ENCODE measurements around the gene OBP2B. TPM values are rescaled to one million over a fixed set of nuclear protein-coding genes. Genes with fewer than 3 reads are reported as not detected.

The OBP2B gene
- total RNA-seq, 1 donor from 2014 or later, result not detected

DNA sequence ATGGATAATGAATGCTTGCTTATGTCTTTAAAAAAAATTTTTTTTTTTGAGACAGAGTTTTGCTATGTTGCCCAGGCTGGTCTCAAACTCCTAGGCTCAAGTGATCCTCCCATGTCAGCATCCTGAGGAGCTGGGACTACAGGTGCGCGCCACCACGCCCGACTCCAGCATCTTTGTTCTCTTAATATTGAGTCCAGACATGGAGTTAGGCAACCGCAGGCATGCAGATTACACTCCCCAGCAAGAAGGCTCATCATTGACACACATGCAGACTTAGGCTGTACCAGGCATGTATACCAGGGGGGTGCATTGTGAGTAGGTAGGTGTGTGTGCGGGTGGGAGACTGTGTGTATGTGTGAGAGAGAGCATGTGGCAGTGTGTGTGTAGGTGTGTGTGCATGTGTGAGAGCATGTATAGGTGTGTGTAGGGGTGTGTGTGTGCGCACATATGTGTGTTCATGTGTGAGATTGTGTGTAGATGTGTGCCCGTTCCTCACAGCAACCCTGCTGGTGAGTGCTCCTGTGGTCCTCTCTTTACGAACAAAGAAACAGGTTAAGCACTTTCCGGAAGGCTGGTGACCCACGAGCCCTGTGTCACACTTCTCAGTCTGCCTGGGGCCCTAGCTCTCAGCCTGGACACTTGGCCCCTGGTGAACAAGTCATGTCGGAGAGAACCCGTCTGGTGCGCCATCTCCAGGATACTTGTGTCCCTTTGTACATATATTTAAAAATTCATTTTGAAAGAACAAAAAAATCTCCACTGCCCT, 6.2 kb downstream of the OBP2B start:
- intact Hi-C loops (cut with micrococcal nuclease), result no loop called here

DNA sequence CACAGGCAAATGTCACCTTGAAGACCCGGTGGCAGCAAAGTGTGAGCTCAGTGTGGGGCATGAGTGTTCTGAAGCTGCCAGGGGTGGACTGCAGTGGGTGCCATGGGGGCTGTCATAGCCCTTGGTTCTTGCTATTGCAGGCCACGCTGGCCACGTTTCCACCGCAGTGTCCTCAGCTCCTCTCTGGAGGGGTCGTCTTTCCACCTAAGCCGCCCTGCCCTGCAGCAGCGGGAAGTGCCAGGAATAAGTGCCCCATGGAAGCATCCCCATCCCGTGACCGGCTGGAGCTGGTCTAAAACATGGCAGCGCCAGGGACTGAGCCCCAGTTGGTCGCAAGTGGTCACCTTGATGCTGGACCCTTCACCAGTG, 6.9 kb downstream of the OBP2B start:
- intact Hi-C loops (cut with micrococcal nuclease), result no loop called here

DNA sequence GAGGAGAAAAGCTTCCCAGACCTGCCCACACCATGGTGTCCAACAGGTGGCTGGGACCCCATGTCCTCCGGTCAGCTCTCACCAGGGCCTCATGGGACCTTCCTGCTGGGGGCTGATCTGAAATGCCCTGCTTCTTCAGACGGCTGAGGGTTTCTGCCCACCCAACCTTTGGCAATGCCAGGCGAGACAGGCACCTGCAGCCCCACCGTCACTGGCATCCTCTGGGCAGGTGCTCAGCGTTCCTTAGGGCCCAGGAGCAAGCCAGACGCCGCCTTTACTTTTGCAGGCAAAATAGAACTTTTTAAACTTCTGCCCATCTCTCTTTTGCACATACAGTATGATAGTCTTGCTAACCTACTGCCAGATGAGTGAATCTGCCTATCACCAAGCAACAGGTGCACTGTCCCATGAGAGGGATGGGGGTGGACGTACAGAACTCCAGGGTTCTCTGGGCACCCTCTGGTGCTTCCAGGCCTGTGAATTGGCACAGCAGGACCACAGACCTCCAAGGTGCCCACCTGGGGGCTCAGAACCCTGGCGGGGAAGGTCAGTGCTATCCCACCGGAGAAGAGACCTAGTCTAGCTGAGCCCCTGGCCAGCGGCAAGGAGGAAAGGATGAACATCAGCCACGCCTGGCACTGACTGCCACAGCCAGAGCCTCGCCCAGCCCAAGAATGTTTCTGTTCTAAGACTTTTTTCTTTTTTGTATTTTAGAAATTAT, 7.5 kb downstream of the OBP2B start:
- intact Hi-C loops (cut with micrococcal nuclease), result no loop called here

GRCh38 chr9:133200631-133201030, 8.4 kb downstream of the OBP2B start:
- intact Hi-C loops (cut with micrococcal nuclease), result no loop called here

GRCh38 chr9:133199648-133200321, 9.3 kb downstream of the OBP2B start:
- intact Hi-C loops (cut with micrococcal nuclease), result no loop called here

GRCh38 chr9:133195029-133195428, 14.0 kb downstream of the OBP2B start:
- intact Hi-C loops (cut with micrococcal nuclease), result no loop called here

DNA sequence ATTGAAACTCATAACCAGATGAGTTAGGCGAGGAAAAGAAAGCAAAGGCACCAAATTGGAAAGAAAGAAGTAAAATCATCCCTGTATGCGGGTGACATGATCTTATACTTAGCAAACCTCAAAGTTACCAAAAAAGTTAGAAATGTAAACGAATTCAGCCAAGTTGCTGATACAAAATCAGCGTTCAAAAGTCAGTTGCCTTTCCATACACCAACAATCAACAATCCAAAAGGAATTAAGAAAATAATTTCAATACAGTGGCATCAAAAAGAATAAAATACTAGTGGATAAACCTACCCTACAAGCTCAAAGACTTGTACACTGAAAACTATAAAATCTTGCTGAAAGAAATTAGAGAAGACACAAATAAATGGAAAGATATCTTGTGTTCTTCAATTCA, 14.5 kb downstream of the OBP2B start:
- intact Hi-C loops (cut with micrococcal nuclease), result no loop called here

GRCh38 chr9:133191989-133192388, 17.1 kb downstream of the OBP2B start:
- intact Hi-C loops (cut with micrococcal nuclease), result no loop called here

DNA sequence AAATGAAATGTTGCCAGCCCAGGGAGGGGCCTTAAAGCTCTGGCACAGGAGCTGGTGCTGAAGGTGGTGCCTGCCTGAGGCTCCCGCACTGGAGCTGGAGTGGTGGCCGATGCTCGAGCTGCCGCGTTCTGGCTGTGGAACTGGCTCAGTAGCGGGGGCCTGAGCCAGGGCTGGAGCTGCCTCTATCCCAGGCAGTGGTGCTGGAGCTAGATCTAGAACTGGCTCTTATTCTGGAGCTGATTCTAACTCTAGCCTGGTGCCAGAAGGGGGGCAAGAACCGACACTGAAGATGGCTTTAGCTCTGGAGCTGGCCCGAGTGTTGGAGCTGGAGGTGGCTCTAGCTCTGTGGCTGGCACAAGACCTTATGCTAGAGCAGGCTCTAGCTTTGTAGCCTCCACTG, 19.2 kb downstream of the OBP2B start:
- intact Hi-C loops (cut with micrococcal nuclease), result loop anchor here (10.0 kb wide), 2 partner anchors 85 to 185 kb away; partner anchors contain the start of genes ABO, STKLD1 and SURF4

DNA sequence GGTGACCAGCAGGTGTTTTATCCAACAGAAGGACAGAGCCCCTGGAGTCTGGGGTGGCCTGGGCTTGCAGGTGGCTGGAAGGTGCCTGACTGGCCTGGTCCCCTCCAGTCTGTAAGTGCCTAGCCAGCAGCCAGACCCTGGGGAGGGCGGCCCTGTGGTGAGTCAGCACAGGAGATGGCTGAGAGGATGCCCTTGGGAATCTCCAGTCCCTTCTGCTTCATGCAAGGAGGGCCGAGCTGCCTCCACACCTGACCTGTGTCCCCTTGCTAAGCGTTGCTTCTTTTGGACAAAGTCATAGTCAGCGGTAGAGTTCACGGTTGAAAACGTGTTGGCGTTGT, 20.2 kb downstream of the OBP2B start:
- intact Hi-C loops (cut with micrococcal nuclease), result loop anchor here (10.0 kb wide), 2 partner anchors 86 to 186 kb away; partner anchors contain the start of genes ABO, STKLD1 and SURF4

- intact Hi-C loops (cut with micrococcal nuclease), result loop anchor here (10.0 kb wide), 2 partner anchors 87 to 187 kb away; partner anchors contain the start of genes ABO, STKLD1 and SURF4
Measured at GRCh38 chr9:133188006-133188842, 20.8 kb downstream of the OBP2B start.

DNA sequence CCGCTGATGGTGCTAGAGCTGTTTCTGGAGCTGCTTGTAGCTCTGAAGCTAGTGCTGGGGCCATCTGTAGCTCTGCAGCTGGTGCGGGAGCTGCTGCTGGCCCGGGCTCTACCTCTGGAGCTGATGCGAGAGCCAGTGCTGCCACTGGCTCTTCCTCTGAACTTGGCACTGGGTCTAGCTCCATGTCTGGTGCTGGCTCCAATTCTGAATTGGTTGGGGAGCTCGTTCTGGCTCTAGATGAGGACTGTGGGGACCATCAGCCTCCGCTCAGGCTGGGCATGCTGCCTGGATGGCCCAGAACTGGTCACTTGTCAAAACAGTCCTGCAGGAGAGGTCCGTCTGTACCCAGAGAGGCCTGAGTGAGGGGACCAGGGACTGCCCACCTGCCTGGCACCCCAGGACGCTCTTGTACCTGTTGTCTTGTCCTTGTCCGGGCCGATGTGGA, 21.5 kb downstream of the OBP2B start:
- intact Hi-C loops (cut with micrococcal nuclease), result loop anchor here (2.0 to 10.0 kb wide), 3 partner anchors 87 to 187 kb away; partner anchors contain the start of genes ABO, STKLD1 and SURF4

DNA sequence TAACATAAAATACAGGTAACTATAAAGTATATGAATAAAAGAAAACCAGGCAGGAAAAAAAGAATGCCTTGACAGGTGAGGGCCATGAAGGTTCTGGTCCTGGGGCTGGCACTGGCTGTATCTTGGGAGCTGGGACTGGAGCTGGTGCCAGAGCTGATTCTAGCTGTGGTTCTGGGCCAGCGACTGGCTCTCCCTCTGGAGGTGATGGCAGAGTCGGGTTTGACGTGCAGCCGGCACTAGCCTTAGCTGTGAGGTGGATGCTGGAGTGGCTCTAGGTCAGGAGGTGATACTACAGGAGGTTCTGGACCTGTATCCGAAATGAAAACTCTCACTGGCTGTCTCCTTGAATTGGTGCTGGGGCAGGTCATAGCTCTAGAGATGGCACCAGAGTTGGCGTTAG, 22.3 kb downstream of the OBP2B start:
- intact Hi-C loops (cut with micrococcal nuclease), result loop anchor here (1.0 to 10.0 kb wide), 4 partner anchors 88 to 300 kb away; partner anchors contain the start of genes ABO, STKLD1 and SURF4

DNA sequence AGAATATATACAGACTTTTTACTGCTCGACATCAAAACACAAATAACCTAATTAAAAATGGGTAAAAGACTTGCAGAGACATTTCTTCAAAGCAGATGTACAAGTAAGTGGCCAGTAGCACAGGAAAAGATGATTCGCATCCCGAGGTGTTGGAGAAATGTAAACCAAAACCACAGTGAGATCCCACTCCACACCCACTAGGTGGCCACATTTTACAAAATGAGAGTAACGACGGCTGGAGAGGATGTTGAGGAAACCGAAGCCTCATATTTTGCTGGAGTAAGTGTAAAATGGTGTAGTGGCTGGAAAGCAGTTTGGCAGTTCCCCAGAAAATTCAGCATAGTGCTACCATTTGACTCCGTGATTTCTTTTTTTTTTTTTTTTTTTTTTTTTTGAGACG, 24.1 kb downstream of the OBP2B start:
- intact Hi-C loops (cut with micrococcal nuclease), result loop anchor here (10.0 kb wide), 2 partner anchors 90 to 190 kb away; partner anchors contain the start of genes ABO, STKLD1 and SURF4

DNA sequence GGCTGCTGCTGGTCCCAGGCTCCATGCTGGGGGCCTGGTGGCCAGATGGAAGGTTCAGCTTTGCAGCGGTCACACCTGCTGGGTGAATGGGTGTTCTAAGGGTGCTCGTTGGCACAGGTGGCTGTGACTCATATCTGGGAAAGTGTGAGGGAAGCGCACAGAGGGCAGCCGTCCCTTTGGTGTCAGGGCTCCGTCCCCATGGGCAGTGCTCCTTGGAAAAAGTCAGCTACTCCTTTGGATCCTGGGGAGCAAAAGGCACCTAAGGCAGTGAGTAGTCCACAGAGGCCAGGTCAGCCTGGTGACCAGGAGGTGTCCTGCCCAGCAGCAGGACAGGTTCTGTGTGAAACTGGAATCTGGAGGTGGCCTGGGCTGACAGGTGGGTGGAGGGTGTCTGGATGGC, 26.9 kb downstream of the OBP2B start:
- intact Hi-C loops (cut with micrococcal nuclease), result loop anchor here (10.0 kb wide), 2 partner anchors 93 to 193 kb away; partner anchors contain the start of genes ABO, STKLD1 and SURF4

DNA sequence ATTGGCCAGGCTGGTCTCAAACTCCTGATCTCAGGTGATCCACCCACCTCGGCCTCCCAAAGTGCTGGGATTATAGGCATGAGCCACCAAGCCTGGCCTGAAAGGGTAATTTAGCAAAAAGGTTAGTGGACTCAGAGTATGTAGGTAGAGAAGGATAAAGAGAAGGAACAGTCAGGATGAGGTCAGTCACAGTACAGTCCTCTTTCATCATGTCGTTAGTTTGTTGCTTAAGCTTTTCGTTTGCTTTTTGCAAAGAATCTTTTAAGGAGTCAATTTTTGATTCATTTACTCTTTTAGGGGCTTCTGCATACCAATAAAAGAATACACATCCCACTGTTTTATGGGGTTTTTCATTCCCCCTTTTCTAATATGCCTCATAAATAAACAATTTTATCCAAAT, 27.5 kb downstream of the OBP2B start:
- intact Hi-C loops (cut with micrococcal nuclease), result loop anchor here (10.0 kb wide), 2 partner anchors 93 to 193 kb away; partner anchors contain the start of genes ABO, STKLD1 and SURF4

GRCh38 chr9:133180953-133181352, 28.1 kb downstream of the OBP2B start:
- intact Hi-C loops (cut with micrococcal nuclease), result loop anchor here (10.0 kb wide), 2 partner anchors 94 to 194 kb away; partner anchors contain the start of genes ABO, STKLD1 and SURF4

- intact Hi-C loops (cut with micrococcal nuclease), result no loop called here
Measured at GRCh38 chr9:133173056-133173455, 36.0 kb downstream of the OBP2B start.

- intact Hi-C loops (cut with micrococcal nuclease), result no loop called here
Measured at GRCh38 chr9:133171161-133171961, 37.7 kb downstream of the OBP2B start.

DNA sequence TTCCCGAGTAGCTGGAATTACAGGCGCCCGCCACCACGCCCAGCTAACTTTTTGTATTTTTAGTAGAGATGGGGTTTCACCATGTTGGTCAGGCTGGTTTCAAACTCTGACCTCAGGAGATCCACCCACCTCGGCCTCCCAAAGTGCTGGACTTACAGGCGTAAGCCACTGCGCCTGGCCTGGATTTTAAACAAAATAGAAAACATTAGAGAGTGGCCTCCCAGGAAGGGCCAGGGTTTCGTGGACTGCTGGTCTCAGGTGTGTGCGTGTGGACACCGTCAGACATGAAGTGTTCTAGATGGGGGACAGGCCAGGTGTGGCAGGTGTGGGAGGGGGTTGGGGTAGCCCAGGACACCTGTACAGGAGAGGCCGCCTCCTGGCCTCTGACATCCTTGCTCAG, 38.3 kb downstream of the OBP2B start:
- intact Hi-C loops (cut with micrococcal nuclease), result no loop called here
